PC-3 (cell line): Measurements from ENCODE around the gene ZRANB2.

Source experiments
- EZH2 ChIP-seq: fragments of 300-600 bp; sonication (generic); IDR thresholded peaks from one replicate; pipeline ENCODE4 v1.6.1; 2017; ENCODE audit warnings: antibody characterized with exemption, mild to moderate bottlenecking, low read length; ENCODE audit not compliant: unreplicated experiment
- EZH2phosphoT487 ChIP-seq: fragments of 300-600 bp; sonication (generic); IDR thresholded peaks from 2 replicates; pipeline ENCODE4 v1.6.1; 2018; ENCODE audit warnings: mild to moderate bottlenecking, antibody characterized with exemption, low read length, borderline replicate concordance
- TF ChIP-seq, protein P1 (sequence below): fragments of 300-600 bp; sonication (generic); conservative IDR thresholded peaks from 2 replicates; pipeline ENCODE4 v1.5.1; 2017; ENCODE audit warnings: antibody characterized with exemption, low read depth, mild to moderate bottlenecking, low read length

DNA sequence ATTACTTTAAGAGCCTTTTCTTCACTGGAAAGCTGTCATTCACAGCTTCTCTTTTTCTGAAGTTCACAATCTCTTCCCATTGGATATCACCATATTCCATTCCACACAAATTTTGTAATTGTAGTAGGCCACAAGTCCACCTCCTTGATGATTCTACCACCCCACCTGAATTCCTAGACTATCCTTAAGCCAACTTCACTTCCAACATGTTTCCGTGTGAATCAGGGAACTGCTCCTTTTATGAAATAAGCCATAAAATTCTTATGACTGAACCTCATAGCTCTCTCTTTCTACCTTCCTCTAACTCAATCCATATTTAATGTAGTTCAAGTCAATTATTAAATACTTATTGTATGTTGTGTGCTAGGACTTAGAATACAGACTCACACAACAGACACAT is 16.6 kb upstream of the ZRANB2 start:
- TF ChIP-seq, protein P1, sequence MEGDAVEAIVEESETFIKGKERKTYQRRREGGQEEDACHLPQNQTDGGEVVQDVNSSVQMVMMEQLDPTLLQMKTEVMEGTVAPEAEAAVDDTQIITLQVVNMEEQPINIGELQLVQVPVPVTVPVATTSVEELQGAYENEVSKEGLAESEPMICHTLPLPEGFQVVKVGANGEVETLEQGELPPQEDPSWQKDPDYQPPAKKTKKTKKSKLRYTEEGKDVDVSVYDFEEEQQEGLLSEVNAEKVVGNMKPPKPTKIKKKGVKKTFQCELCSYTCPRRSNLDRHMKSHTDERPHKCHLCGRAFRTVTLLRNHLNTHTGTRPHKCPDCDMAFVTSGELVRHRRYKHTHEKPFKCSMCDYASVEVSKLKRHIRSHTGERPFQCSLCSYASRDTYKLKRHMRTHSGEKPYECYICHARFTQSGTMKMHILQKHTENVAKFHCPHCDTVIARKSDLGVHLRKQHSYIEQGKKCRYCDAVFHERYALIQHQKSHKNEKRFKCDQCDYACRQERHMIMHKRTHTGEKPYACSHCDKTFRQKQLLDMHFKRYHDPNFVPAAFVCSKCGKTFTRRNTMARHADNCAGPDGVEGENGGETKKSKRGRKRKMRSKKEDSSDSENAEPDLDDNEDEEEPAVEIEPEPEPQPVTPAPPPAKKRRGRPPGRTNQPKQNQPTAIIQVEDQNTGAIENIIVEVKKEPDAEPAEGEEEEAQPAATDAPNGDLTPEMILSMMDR: no peak
- TF ChIP-seq EZH2 (no peak), EZH2phosphoT487 (no peak)
